Hepatocyte (in vitro differentiated cells): ENCODE results near the gene PGAP3. TPM values are rescaled to one million over a fixed set of nuclear protein-coding genes. Genes with fewer than 3 reads are reported as not detected.

Experiments
- DNase-seq: peaks from one replicate; pipeline ENCODE4 v3.0.0-alpha.2; 2016; ENCODE audit warnings: low spot score
- H2AFZ ChIP-seq: fragments of 200-600 bp; sonication (generic); 2 replicates; pipeline ENCODE4 v1.6.0; 2016; ENCODE audit warnings: antibody characterized with exemption, mild to moderate bottlenecking
- H3K27ac ChIP-seq: fragments of 200-600 bp; sonication (generic); 2 replicates; pipeline ENCODE4 v1.5.1; 2016; ENCODE audit warnings: mild to moderate bottlenecking
- H3K27me3 ChIP-seq: fragments of 200-600 bp; sonication (generic); 2 replicates; pipeline ENCODE4 v1.6.1; 2016
- H3K36me3 ChIP-seq: fragments of 200-600 bp; sonication (generic); replicated peaks from 2 replicates; pipeline ENCODE4 v1.5.1; 2016; ENCODE audit warnings: low read depth; ENCODE audit not compliant: insufficient read depth
- H3K4me1 ChIP-seq: fragments of 200-600 bp; sonication (generic); 2 replicates; pipeline ENCODE4 v1.5.1; 2016; ENCODE audit warnings: mild to moderate bottlenecking, moderate library complexity; ENCODE audit not compliant: insufficient read depth
- H3K4me2 ChIP-seq: fragments of 200-600 bp; sonication (generic); 2 replicates; pipeline ENCODE4 v1.6.0; 2016
- H3K4me3 ChIP-seq: fragments of 200-600 bp; sonication (generic); 2 replicates; pipeline ENCODE4 v1.5.1; 2016; ENCODE audit warnings: mild to moderate bottlenecking
- H3K79me2 ChIP-seq: fragments of 200-600 bp; sonication (generic); 2 replicates; pipeline ENCODE4 v1.6.0; 2017; ENCODE audit warnings: mild to moderate bottlenecking
- H3K9me2 ChIP-seq: fragments of 200-600 bp; sonication (generic); replicated peaks from 2 replicates; pipeline ENCODE4 v1.6.0; 2017; ENCODE audit warnings: mild to moderate bottlenecking; ENCODE audit not compliant: insufficient read depth
- H3K9me3 ChIP-seq: fragments of 200-600 bp; sonication (generic); 2 replicates; pipeline ENCODE4 v1.5.1; 2016; ENCODE audit warnings: low read depth, mild to moderate bottlenecking
- H4K20me1 ChIP-seq: fragments of 200-600 bp; sonication (generic); 2 replicates; pipeline ENCODE4 v1.6.0; 2016; ENCODE audit warnings: mild to moderate bottlenecking; ENCODE audit not compliant: insufficient read depth, poor library complexity, severe bottlenecking
- EZH2 ChIP-seq: fragments of 200-600 bp; sonication (generic); IDR thresholded peaks from 2 replicates; pipeline ENCODE4 v1.6.1; 2016; ENCODE audit warnings: antibody characterized with exemption, mild to moderate bottlenecking, borderline replicate concordance
- EZH2phosphoT487 ChIP-seq: fragments of 200-600 bp; sonication (generic); IDR thresholded peaks from one replicate; pipeline ENCODE4 v1.6.1; 2018; ENCODE audit warnings: antibody characterized with exemption, mild to moderate bottlenecking, low read depth, moderate library complexity; ENCODE audit not compliant: unreplicated experiment, severe bottlenecking
- WGBS: methylation state at CpG from one replicate; pipeline ENCODE4 v1.1.6; 2016; ENCODE audit warnings: low lambda C conversion rate; ENCODE audit errors: missing lambda C conversion rate; 5-methylcytosine and 5-hydroxymethylcytosine counted together
- polyA plus RNA-seq: library from polyadenylated mRNA; unstranded; fragments of >200 nt; fragmentation: Nextera tagmentation; extraction: Ambion mirVana; gene quantifications from 2 replicates; pipeline ENCODE4 v1.2.1, GENCODE V29; 2016
- total RNA-seq: library from RNA; depleted of rRNA; stranded (reverse); fragments of >200 nt; gene quantifications from 2 replicates; pipeline ENCODE4 v1.2.3, GENCODE V29; 2014
- TF ChIP-seq, protein P1 (sequence below): fragments of 200-600 bp; sonication (generic); IDR thresholded peaks from 2 replicates; pipeline ENCODE4 v1.5.1; 2016; ENCODE audit warnings: antibody characterized with exemption, mild to moderate bottlenecking; ENCODE audit not compliant: poor library complexity

PGAP3 gene
- total and polyA plus RNA-seq, 2 experiments from 2014 or later = 33.0 to 35.4 TPM

DNA sequence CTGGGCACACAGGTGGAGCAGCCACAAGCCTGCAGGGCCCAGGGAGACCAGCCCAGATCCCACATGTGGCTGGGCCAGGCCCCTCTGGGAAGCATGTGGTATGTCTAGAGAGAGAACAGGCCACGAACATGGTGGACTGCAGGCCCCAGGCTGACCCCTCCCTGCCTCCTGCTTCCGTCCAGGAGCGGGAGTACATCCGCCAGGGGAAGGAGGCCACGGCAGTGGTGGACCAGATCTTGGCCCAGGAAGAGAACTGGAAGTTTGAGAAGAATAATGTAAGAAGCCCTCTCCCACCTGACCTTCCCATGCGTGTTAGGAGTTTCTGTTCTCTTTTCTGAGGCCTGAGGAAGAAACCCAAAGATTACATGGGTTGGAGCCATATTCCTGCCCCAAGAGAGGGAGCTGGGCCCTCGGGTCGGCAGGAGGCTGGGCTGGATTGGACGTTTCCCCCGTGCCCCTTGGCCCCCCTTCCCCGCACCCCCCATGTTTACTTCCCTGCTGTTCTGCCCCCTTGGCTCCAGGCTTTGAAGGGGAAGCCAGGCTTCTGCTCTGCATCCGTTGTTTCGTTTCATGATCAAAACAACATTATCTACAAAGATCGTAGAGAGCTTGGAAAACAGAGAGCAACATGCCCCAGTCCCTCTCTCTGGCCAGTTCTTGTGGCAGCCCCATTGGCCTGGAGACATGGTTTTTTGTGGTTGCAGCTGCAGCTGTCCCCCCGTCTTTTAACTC lies 28.4 kb downstream of the PGAP3 start:
- no peak for DNase-seq
- H2AFZ ChIP-seq = no peak overlapping the region
- no peak overlapping the region for H3K27ac ChIP-seq
- no peak for TF ChIP-seq EZH2
- no peak for TF ChIP-seq EZH2phosphoT487
- TF ChIP-seq, protein P1, sequence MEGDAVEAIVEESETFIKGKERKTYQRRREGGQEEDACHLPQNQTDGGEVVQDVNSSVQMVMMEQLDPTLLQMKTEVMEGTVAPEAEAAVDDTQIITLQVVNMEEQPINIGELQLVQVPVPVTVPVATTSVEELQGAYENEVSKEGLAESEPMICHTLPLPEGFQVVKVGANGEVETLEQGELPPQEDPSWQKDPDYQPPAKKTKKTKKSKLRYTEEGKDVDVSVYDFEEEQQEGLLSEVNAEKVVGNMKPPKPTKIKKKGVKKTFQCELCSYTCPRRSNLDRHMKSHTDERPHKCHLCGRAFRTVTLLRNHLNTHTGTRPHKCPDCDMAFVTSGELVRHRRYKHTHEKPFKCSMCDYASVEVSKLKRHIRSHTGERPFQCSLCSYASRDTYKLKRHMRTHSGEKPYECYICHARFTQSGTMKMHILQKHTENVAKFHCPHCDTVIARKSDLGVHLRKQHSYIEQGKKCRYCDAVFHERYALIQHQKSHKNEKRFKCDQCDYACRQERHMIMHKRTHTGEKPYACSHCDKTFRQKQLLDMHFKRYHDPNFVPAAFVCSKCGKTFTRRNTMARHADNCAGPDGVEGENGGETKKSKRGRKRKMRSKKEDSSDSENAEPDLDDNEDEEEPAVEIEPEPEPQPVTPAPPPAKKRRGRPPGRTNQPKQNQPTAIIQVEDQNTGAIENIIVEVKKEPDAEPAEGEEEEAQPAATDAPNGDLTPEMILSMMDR = no peak
- no peak overlapping the region for H3K4me3 ChIP-seq
- no peak overlapping the region for H3K4me2 ChIP-seq
- no peaks in the 10 kb centered on the region for H3K36me3 ChIP-seq
- no peaks in the 10 kb centered on the region for H3K9me2 ChIP-seq
- H4K20me1 ChIP-seq = no peaks in the 10 kb centered on the region
- no peaks in the 10 kb centered on the region for H3K9me3 ChIP-seq
- peaks cover 19% of the 10 kb centered on the region for H3K4me1 ChIP-seq
- peaks cover 11% of the 10 kb centered on the region for H3K79me2 ChIP-seq
- no peaks in the 10 kb centered on the region for H3K27me3 ChIP-seq
- 74% methylated on average over 15 of the region's 15 CpGs for WGBS

DNA sequence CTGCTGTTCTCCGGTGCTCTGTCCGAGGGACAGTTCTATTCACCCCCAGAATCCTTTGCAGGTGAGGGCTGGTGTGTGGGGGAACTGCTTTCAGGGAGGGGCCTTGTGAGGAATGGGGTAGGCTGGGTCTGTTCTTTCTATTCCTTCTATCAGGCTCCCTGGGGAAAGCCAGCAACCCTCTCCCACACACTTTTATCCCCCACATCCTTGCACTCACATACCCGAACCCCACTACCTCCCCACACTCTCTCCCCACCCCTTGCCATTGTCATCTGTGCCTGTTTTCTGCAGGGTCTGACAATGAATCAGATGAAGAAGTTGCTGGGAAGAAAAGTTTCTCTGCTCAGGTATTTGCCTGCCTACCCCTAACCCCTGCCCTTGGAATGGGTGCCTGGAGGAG lies 29.1 kb downstream of the PGAP3 start:
- Histone ChIP-seq H4K20me1 (no peaks in the 10 kb centered on the region), H2AFZ (no peak overlapping the region), H3K9me3 (no peaks in the 10 kb centered on the region), H3K36me3 (no peaks in the 10 kb centered on the region), H3K27ac (no peak overlapping the region), H3K9me2 (no peaks in the 10 kb centered on the region), H3K79me2 (peaks cover 16% of the 10 kb centered on the region), H3K4me3 (no peak overlapping the region), H3K4me1 (peaks cover 18% of the 10 kb centered on the region), H3K27me3 (no peaks in the 10 kb centered on the region), H3K4me2 (no peak overlapping the region)
- TF ChIP-seq EZH2phosphoT487 = no peak
- no peak for TF ChIP-seq EZH2
- TF ChIP-seq, protein P1 = no peak
- no peak for DNase-seq
- WGBS = 88% methylated on average over 3 of the region's 3 CpGs

DNA sequence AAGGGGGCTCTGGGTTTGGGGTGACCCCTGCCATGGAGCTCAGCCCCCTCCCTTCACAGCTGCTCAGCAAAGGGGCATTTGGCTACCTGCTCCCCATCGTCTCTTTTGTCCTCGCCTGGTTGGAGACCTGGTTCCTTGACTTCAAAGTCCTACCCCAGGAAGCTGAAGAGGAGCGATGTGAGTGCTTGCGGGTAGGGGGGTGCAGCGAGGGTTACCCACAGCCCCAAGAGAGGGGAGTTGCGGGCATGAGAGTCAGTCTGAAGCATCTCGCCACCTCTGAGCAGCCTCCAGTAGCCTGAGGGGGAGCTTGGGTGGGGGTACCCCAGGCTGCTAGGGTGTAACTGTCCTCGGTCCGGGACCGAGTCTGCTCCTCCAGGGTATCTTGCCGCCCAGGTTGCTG lies 29.5 kb downstream of the PGAP3 start:
- no peak for DNase-seq
- H4K20me1 ChIP-seq = no peaks in the 10 kb centered on the region
- no peak overlapping the region for H3K4me3 ChIP-seq
- H3K4me1 ChIP-seq = peaks cover 18% of the 10 kb centered on the region
- H3K4me2 ChIP-seq = no peak overlapping the region
- no peaks in the 10 kb centered on the region for H3K9me2 ChIP-seq
- H3K79me2 ChIP-seq = peaks cover 16% of the 10 kb centered on the region
- 96% methylated on average over 11 of the region's 11 CpGs for WGBS
- H3K9me3 ChIP-seq = no peaks in the 10 kb centered on the region
- H3K36me3 ChIP-seq = no peaks in the 10 kb centered on the region
- no peak overlapping the region for H2AFZ ChIP-seq
- TF ChIP-seq EZH2phosphoT487 (no peak), EZH2 (no peak)
- TF ChIP-seq, protein P1 = no peak
- H3K27ac ChIP-seq = no peak overlapping the region
- H3K27me3 ChIP-seq = no peaks in the 10 kb centered on the region

- H3K9me3 ChIP-seq = no peaks in the 10 kb centered on the region
- peaks cover 26% of the 10 kb centered on the region for H3K79me2 ChIP-seq
- H3K9me2 ChIP-seq = no peaks in the 10 kb centered on the region
- no peaks in the 10 kb centered on the region for H3K36me3 ChIP-seq
- H3K27ac ChIP-seq = no peak overlapping the region
- H3K27me3 ChIP-seq = no peaks in the 10 kb centered on the region
- no peaks in the 10 kb centered on the region for H4K20me1 ChIP-seq
- no peak for TF ChIP-seq EZH2
- TF ChIP-seq, protein P1 = no peak
- no peak for TF ChIP-seq EZH2phosphoT487
- no peak overlapping the region for H3K4me3 ChIP-seq
- 86% methylated on average over 2 of the region's 2 CpGs for WGBS
- H2AFZ ChIP-seq = no peak overlapping the region
- peaks cover 27% of the 10 kb centered on the region for H3K4me1 ChIP-seq
- DNase-seq = no peak
- no peak overlapping the region for H3K4me2 ChIP-seq
These were observed 32.8 kb downstream of the PGAP3 start for GRCh38 chr17:39655105-39655504.
